ENCODE data around the gene TRAPPC6A.
A peak's percentile ranks its signal among the peaks of the same experiment; 100 is the strongest.

TRAPPC6A gene, protein sequence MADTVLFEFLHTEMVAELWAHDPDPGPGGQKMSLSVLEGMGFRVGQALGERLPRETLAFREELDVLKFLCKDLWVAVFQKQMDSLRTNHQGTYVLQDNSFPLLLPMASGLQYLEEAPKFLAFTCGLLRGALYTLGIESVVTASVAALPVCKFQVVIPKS
- total RNA-seq = 10.9 to 20.8 reads per million in 2 donors

GRCh38 chr19:45177817-45178261 is at the start of gene TRAPPC6A:
Gene TRAPPC6A, minus strand, starts transcription at chr19:45178237. Its CDS starts 19 bp downstream, at chr19:45178218.
- no peak for DNase-seq

- DNase-seq = no peak
Observed at GRCh38 chr19:45224645-45225044, 46.6 kb upstream of the TRAPPC6A start.

DNA sequence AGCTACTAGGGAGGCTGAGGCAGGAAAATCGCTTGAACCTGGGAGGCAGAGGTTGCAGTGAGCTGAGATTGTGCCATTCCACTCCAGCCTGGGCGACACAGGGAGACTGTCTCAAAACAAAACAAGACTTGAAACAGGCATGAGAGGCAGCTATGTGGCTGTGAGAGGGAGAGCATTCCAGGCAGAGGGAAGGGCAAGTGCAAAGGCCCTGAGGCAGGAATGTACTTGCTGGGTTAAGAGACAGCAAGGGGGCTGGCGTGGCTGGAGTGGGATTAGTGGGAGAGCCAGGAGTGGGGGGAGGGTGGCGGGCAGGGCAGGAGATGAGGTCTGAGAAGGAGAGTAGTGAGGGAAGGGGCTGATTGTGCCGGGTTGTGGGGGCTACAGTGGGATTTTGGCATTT is 45.8 kb upstream of the TRAPPC6A start:
- no peak for DNase-seq

DNA sequence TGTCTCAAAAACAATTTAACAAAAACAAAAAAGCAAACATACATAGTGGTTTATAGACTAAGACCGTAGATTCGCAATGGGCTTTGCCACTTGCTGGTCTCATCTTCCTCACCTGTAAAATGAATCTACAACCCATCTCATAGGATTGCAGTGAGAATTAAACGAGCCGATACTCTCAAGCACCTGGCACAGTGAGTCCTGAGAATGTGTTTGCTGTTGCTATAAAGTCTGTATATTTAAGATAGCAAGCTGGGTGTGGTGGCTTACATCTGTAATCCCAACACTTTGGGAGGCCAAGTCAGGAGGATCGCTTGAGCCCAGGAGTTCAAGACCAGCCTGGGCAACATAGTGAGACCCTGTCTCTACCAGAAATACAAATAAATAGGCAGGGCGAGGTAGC is 44.7 kb upstream of the TRAPPC6A start:
- DNase-seq = no peak

DNA sequence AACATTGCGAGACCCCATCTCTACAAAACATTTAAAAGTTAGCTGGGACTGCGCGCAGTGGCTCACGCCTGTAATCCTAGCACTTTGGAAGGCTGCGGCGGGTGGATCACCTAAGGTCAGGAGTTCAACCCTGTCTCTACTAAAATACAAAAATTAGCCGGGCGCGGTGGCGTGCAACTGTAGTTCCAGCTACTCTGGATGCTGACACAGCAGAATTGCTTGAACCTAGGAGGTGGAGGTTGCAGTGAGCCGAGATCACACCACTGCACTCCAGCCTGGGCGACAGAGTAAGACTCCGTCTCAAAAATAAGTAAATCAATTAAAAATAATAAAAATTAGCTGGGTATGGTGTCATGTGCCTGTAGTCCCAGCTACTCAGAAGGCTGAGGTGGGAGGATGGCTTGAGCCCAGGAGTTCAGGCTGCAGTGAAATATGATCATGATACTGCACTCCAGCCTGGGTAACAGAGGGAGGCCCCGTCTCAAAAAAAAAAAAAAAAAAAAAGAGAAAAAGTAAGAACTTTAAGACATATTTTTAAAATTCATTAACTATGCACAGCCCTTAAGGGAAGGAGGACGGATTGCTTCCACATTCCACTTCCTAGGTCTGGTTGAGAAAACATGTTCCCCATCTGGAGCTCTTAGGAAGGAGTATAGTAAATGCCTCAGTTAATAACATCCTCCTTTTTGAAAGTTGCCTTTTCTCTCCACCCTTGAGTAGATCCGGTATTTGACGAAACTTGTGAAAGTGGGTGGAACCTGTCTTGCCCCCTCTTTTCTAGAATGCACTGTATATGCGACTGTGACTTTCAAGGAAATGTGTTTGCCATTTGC is 41.1 kb upstream of the TRAPPC6A start:
- no peak for DNase-seq

- no peak for DNase-seq
Observed at GRCh38 chr19:45218426-45218825, 40.4 kb upstream of the TRAPPC6A start.

GRCh38 chr19:45217957-45218334 is 39.9 kb upstream of the TRAPPC6A start:
- no peak for DNase-seq

GRCh38 chr19:45217193-45217956 is 39.3 kb upstream of the TRAPPC6A start:
- no peak for DNase-seq

DNA sequence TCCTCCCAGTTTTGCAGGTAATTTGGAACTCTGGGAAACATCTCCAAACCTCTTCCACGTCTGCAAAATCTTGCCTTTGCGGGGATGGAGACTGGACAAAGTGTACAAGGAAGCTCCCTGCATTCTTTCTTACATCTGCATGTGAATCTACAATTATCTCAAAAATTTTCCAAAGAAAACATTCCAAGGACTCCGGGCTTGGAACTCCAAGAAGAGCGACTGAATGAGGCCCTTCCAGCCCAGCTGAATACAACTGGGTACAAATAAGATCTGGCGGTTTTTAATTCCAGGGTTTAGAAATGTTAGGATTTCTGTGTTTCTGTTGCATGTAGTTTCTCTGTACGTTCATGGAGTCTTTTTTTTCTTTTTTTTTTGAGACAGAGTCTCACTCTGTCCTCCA is 38.6 kb upstream of the TRAPPC6A start:
- no peak for DNase-seq

DNA sequence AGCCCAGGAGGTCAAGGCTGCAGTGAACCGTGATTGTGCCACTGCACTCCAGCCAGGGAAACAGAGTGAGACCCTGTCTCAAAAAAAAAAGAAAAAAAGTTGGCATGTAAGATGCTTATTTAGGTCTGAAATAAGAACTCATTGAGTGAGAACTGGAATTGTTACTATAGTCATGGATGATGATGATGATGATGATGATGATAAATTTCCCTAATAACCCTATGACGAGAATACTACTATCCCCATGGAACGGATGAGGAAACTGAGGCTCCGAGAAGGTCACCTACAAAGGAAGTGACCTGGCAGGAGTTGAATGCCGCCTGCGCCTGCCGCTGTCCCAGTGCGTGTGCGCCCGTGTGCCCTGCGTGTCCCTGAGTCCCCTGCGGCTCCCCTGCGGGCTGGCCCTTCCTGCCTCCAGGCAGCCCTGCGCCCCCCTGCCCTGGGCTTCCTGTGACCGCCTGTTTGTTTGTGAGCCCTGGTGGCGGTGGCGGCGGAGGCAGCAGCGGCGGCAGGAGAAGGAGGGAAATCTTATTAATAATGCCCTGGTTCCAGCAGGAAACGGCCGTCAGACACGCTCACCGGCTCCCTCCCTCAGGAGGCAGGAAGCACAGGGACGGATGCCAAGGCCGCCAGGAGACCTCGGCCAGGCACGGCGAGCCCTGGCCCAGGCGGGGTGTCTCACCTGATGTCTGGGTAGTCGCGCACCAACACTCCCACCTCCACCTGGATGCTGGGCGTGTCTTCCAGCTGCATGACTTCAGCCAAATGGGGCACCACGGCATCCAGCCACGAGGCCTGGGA is 37.6 kb upstream of the TRAPPC6A start:
- DNase-seq = no peak

- no peak for DNase-seq
Observed at GRCh38 chr19:45213031-45213430, 35.0 kb upstream of the TRAPPC6A start.

DNA sequence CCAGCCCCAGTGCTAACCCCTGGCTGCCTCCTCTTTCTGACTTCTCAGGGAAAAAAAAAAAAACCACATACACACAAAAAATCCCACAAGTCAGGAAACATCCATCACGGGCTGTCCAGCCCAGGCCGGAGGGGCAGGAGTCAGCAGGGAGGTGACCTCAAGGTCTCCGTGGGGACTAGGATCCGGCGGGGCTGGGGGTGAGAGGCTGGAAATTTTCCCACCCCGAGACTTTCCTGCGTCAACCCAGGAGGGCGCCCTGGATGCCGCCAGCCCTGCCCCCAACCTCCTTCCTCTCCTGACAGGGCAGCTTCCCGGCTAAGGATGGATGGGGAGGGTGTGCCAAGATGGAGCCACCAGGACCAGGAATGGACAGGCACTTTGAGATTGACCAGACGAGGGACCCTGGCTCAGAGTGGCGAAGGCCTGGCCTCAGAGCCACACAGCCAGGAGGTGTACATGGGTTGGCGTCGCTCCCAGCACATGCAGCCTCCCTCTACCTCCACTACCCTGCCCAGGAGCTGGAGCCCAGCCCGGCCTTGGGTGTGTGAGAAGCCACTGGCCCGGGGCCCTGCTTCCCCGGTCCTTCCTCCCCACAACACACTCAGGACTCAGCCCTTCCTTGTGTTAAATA is 33.8 kb upstream of the TRAPPC6A start:
- DNase-seq = no peak

DNA sequence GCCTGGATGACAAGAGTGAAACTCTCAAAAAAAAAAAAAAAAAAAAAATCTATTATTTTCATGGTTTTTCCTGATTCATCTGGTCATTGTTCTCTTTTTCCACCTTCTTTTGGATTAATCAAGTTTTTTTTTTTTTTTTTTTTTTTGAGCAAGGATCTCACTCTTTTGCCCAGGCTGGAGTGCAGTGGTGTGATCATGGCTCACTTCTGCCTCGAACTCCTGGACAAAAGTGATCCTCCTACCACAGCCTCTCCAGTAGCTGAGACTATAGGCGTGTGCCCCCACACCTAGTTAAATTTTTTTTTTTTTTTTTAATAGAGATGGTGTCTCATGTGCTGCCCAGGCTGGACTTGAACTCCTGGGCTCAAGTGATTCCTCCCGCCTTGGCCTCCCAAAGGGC is 28.3 kb upstream of the TRAPPC6A start:
- DNase-seq = no peak

DNA sequence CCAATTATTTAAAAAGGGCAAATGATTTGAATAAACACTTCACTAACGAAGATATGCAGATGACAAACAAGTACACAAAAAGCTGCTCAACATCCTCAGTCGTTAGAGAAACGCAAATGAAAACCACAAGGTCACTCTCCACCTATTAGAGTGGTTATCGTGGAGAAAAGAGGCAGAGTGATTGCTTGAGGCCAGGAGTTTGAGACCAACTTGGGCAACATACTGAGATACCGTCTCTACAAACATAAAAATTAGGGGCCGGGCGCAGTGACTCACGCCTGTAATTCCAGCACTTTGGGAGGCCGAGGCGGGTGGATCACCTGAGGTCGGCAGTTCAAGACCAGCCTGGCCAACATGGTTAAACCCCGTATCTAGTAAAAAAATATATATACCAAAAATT is 27.8 kb upstream of the TRAPPC6A start:
- DNase-seq = no peak

- no peak for DNase-seq
Observed at GRCh38 chr19:45202637-45203036, 24.6 kb upstream of the TRAPPC6A start.

DNA sequence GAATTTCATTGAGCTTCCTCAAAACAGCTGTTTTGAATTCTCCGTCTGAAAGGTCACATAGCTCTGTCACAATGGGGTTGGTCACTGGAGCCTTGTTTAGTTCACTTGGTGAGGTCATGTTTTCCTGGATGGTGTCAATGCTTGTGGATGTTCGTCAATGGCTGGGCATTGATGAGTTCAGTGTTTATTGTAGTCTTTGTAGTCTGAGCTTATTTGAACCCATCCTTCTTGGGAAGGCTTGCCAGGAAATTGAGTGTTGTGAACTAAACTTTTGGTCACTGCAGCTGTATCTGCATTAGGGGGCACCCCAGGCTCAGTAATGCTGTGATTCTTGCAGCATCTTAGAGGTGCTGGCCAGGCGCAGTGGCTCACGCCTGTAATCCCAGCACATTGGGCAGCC is 22.5 kb upstream of the TRAPPC6A start:
- no peak for DNase-seq

- DNase-seq = no peak
Observed at GRCh38 chr19:45195764-45196163, 17.7 kb upstream of the TRAPPC6A start.

GRCh38 chr19:45191375-45191774 is 13.3 kb upstream of the TRAPPC6A start:
- no peak for DNase-seq

- no peak for DNase-seq
Observed at GRCh38 chr19:45189971-45190370, 11.9 kb upstream of the TRAPPC6A start.

- peak in 2 of 5 experiments; percentile 31 to 59 for DNase-seq
Observed at GRCh38 chr19:45187421-45188100, 9.5 kb upstream of the TRAPPC6A start.

- DNase-seq = no peak
Observed at GRCh38 chr19:45186509-45187334, 8.7 kb upstream of the TRAPPC6A start.

Data from T-helper 2 cell (primary cell).